KMS-11 (cell line): ENCODE measurements around the gene NBPF20.
"Not testable (repeated sequence)": the region's sequence is repeated elsewhere in the genome, so short reads cannot be mapped to it uniquely, and the experiment has no call there.

Experiments used
- H2AFZ ChIP-seq: fragments of 200-600 bp; sonication (generic); 2 replicates; pipeline ENCODE4 v1.6.1; 2016; ENCODE audit warnings: antibody characterized with exemption, mixed run types, low read depth
- H3K27ac ChIP-seq: fragments of 200-600 bp; sonication (generic); 2 replicates; pipeline ENCODE4 v1.6.1; 2016; ENCODE audit warnings: mild to moderate bottlenecking, mixed run types
- H3K27me3 ChIP-seq: fragments of 200-600 bp; sonication (generic); 2 replicates; pipeline ENCODE4 v1.6.1; 2017; ENCODE audit warnings: mild to moderate bottlenecking, low read depth, mixed run types, moderate library complexity; ENCODE audit not compliant: insufficient read depth
- H3K36me3 ChIP-seq: fragments of 200-600 bp; sonication (generic); 2 replicates; pipeline ENCODE4 v1.6.1; 2017; ENCODE audit warnings: mild to moderate bottlenecking, mixed run types; ENCODE audit not compliant: insufficient read depth
- H3K4me1 ChIP-seq: fragments of 200-600 bp; sonication (generic); 2 replicates; pipeline ENCODE4 v1.6.1; 2016; ENCODE audit warnings: mild to moderate bottlenecking, low read depth, mixed run types; ENCODE audit not compliant: poor library complexity, severe bottlenecking
- H3K4me2 ChIP-seq: fragments of 200-600 bp; sonication (generic); 2 replicates; pipeline ENCODE4 v1.7.0; 2016; ENCODE audit warnings: mild to moderate bottlenecking, mixed run types
- H3K4me3 ChIP-seq: fragments of 200-600 bp; sonication (generic); IDR thresholded peaks from 2 replicates; pipeline ENCODE4 v1.6.1; 2017; ENCODE audit warnings: low read depth, low read length, mixed read lengths; ENCODE audit not compliant: insufficient read depth
- H3K79me2 ChIP-seq: fragments of 200-600 bp; sonication (generic); 2 replicates; pipeline ENCODE4 v1.6.1; 2016; ENCODE audit warnings: low read depth, mixed run types; ENCODE audit not compliant: insufficient read depth
- H3K9ac ChIP-seq: fragments of 200-600 bp; sonication (generic); 2 replicates; pipeline ENCODE4 v1.6.1; 2016; ENCODE audit warnings: mild to moderate bottlenecking, mixed run types
- H4K20me1 ChIP-seq: fragments of 200-600 bp; sonication (generic); 2 replicates; pipeline ENCODE4 v1.6.1; 2016; ENCODE audit warnings: mild to moderate bottlenecking, mixed run types; ENCODE audit not compliant: insufficient read depth

Gene NBPF20

DNA sequence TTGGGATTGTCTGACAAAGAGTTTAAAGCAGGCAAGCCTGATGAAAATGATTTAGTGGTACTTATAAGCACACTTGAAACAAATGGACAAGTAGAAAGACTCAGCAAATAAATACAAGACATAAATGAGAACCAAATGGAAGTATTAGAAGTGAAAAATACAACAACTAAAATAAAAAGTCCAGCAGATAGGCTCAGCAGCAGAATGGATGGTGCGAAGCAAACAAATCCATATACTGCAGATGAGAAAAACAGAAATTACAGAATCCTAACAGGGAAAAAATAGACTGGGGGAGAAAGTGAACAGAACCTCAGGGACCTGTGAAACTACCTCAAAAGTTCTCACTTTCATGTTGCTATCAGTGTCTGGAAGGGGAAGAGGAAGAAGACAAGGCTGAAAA is 3.9 kb upstream of the NBPF20 start:
- H3K79me2 ChIP-seq, H3K36me3 ChIP-seq, H3K4me3 ChIP-seq, H2AFZ ChIP-seq, H3K4me2 ChIP-seq, H3K27ac ChIP-seq, H4K20me1 ChIP-seq, H3K9ac ChIP-seq, H3K4me1 ChIP-seq: not testable (repeated sequence)
- peaks cover 20% of the 10 kb centered on the region for H3K27me3 ChIP-seq

DNA sequence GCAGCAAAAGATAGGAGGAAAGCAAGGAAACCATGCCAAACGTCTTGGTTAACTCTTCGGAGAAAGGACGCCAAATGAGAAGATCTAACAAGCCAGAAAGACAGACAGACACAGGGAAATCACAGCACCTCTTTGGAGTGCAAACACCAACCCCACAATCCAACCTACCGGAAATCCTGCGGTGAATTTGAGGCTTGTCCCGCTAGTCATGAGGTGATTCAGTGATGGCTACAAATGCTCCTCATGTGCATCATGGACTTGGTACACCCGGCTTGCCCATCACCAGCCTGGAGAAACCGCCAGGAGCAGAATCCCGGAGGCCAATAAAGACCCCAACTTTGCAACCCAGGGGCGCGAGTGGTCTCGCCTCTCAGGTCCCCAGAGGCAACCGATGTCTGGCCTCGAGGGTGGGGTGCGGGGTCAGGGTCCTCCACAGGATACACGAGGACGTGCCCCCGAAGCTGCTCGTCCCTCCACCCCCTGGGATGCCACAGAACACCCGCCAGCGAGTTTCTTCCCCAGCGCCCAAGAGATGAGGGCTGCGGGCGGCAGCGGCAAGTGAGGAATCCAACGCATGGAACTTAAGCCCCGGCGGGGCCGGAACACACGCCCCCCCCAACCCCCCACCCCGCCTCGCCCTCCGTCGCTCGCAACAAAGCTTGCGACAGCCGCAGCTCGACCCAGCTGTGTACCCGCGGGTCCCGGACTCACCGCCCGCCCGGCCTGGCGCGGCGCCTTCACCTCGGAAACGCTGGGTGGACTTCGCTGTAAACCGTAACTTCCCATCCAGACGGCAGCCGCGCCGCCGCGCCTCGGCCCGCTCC is 579 bp downstream of the NBPF20 start:
- H3K4me2 ChIP-seq: peak overlapping the region; percentile 96
- H4K20me1 ChIP-seq, H3K79me2 ChIP-seq, H3K27ac ChIP-seq, H3K36me3 ChIP-seq: not testable (repeated sequence)
- H3K27me3 ChIP-seq: peaks cover 16% of the 10 kb centered on the region; the same call in 1 of the 2 replicates
- H2AFZ ChIP-seq: peak overlapping the region; percentile 100
- H3K9ac ChIP-seq: peak overlapping the region; percentile 25; the same call in 1 of the 2 replicates
- peaks cover 10% of the 10 kb centered on the region for H3K4me1 ChIP-seq
- H3K4me3 ChIP-seq: peak overlapping the region; percentile 82

DNA sequence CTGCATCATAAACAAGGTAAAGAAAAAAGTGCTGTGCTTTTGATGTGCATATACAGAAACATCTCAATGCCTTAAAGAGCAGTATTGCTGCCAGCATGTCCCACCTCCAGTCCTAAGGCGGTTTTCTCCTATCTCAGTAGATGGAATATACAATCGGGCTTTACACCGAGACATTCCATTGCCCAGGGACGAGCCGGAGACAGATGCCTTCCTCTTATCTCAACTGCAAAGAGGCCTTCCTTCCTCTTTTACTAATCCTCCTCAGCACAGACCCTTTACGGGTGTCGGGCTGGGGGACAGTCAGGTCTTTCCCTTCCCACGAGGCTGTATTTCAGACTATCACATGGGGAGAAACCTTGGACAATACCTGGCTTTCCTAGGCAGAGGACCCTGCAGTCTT is 10.3 kb downstream of the NBPF20 start:
- not testable (repeated sequence) for H3K27ac ChIP-seq, H3K9ac ChIP-seq, H3K4me2 ChIP-seq, H3K4me3 ChIP-seq, H3K4me1 ChIP-seq, H4K20me1 ChIP-seq, H3K36me3 ChIP-seq, H3K79me2 ChIP-seq, H3K27me3 ChIP-seq, H2AFZ ChIP-seq

DNA sequence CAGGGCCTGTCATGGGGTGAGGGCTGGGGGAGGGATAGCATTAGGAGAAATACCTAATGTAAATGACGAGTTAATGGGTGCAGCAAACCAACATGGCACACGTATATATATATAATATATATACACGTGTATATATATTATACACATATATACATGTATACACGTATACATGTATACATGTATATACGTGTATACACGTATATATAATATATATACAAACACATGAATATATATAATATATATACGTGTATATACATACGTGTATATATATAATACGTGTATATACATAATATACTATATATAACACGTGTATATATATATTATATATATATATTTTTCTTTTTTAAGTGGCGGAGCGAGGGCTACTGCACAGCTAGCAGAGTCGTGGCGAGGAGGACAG is 18.1 kb downstream of the NBPF20 start:
- not testable (repeated sequence) for H3K4me1 ChIP-seq, H3K4me3 ChIP-seq, H3K27me3 ChIP-seq, H3K79me2 ChIP-seq, H3K9ac ChIP-seq, H2AFZ ChIP-seq, H3K27ac ChIP-seq, H3K4me2 ChIP-seq, H3K36me3 ChIP-seq, H4K20me1 ChIP-seq

DNA sequence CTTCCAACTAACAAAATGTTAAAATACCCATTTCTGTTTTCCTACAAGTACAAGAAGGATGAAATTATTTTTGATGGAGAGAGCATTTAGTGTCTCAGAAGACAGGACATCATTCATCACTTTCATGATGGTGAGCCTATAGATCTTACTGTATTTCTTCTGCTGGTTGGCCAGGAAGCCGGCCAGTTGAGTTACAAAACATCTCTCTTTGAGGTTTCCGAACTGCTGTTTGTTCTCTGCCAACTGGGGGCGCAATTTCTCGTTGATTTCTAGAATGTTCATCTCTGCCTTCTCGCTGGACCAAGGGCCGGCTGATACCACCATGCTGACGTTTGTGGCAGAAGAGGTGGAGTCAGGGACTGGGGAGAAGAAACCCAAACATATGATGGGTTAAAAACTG is 20.5 kb downstream of the NBPF20 start:
- not testable (repeated sequence) for H3K79me2 ChIP-seq, H2AFZ ChIP-seq, H3K36me3 ChIP-seq, H3K9ac ChIP-seq, H4K20me1 ChIP-seq, H3K4me1 ChIP-seq, H3K27me3 ChIP-seq, H3K4me2 ChIP-seq, H3K4me3 ChIP-seq, H3K27ac ChIP-seq

DNA sequence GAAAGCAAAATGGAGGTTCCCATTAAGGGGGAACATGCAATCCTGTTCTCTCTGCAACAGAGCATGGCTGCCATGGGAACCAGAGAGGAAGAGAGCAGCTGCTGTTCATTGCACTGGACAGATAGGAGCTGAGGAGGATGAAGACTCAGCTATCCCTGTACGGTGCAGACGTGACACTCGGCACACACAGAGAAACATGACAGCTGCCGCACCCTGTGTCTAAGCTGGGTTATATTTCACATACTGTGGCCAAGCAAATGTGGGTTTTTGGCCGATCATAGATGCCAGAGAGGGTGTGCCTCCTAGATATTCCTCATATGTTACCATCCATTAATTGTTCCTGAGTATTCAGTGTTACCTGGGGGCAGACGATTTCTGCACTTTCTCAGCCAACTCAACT is 24.7 kb downstream of the NBPF20 start:
- not testable (repeated sequence) for H3K27me3 ChIP-seq, H3K4me1 ChIP-seq

More for the DNA sequence above, 24.7 kb downstream of the NBPF20 start:
- H2AFZ ChIP-seq, H3K9ac ChIP-seq, H3K79me2 ChIP-seq, H3K4me2 ChIP-seq, H3K36me3 ChIP-seq, H3K4me3 ChIP-seq, H3K27ac ChIP-seq, H4K20me1 ChIP-seq: not testable (repeated sequence)
